Measurements from ENCODE around the gene RGS7. TPM values are rescaled to one million over a fixed set of nuclear protein-coding genes. Genes with fewer than 3 reads are reported as not detected.

RGS7 gene
- total RNA-seq (2012; rRNA removed), result 1.0 and 1.7 TPM in 2 replicates

GRCh38 chr1:241356519-241357365, at the start of gene RGS7:
RGS7 (minus strand) TSS chr1:241357205.
- H3K36me3 ChIP-seq (ENCODE audit: insufficient read depth, low read length), result no peaks in the 10 kb centered on the region
- H3K9ac ChIP-seq (ENCODE audit: low read depth, low read length), result peak within 1 kb of the TSS; percentile 71
- no peaks in the 10 kb centered on the region for H3K27me3 ChIP-seq (ENCODE audit: control insufficient read depth, insufficient read depth, low read length)
- peak within 1 kb of the TSS; percentile 91 for H3K4me3 ChIP-seq (ENCODE audit: low read length)
- H3K4me2 ChIP-seq (ENCODE audit: low read length), result peak within 1 kb of the TSS; percentile 79
- no peaks in the 10 kb centered on the region for H3K4me1 ChIP-seq (ENCODE audit: control insufficient read depth, insufficient read depth, low read length)
- no peaks in the 10 kb centered on the region for H3K9me3 ChIP-seq (replicated peaks; ENCODE audit: low read length)

- Histone ChIP-seq H3K36me3 (ENCODE audit: insufficient read depth, low read length) (no peaks in the 10 kb centered on the region), H3K9me3 (replicated peaks; ENCODE audit: low read length) (no peaks in the 10 kb centered on the region), H3K4me3 (ENCODE audit: low read length) (no peak overlapping the region)
These were observed 49.4 kb upstream of the RGS7 start for GRCh38 chr1:241406421-241406820.

GRCh38 chr1:241401156-241401555, 44.2 kb upstream of the RGS7 start:
- Histone ChIP-seq H3K9ac (ENCODE audit: low read depth, low read length) (no peak overlapping the region), H3K9me3 (replicated peaks; ENCODE audit: low read length) (no peaks in the 10 kb centered on the region)

More at GRCh38 chr1:241406421-241406820, 49.4 kb upstream of the RGS7 start:
- Histone ChIP-seq H3K27me3 (ENCODE audit: control insufficient read depth, insufficient read depth, low read length) (no peaks in the 10 kb centered on the region), H3K4me2 (ENCODE audit: low read length) (no peak overlapping the region), H3K4me1 (ENCODE audit: control insufficient read depth, insufficient read depth, low read length) (peaks cover 7% of the 10 kb centered on the region), H3K9ac (ENCODE audit: low read depth, low read length) (no peak overlapping the region)

DNA sequence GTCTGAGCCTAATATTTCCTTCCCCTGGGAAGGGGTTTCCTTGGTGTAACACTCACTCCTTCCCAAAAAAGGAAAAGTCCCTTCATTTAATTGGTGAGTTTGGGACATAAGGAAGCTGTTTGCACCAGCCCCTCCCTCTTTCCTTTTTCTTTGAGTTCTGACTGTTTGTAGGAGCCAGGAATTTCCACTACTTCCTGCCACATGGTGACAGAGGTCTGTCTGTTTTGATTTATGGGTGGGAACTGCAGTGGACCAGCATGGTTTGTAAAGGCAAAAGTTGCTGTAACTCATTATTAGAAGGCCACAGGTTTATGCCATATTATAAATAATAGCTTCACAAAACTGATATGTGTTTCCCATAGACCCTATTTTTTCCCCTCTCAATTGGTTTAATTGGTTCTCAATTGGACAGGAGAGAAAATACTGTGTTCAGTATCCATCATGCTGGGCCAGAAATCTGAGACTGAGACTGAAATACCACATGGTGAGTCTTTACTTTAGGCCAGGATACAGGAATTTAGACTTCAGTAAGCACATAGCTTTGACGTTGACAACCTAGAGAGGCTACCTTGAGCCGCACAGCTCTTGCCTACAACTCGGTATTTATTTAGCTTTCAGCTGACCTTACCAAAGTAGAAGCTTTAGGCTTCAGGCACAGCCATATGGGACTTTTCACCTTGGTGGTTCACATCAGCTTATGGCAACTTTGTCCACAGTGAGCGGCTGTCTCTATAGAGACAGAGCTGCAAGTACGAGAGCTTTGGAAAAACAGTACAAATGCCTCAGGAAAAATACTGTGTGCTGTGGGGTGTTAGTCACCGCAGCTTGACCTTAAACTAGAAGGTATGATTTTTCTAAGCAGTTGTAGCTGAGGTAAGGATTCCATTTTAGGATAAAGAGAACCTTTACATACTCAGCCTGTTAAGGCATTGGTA, 40.0 kb upstream of the RGS7 start:
- no peak overlapping the region for H3K4me3 ChIP-seq (ENCODE audit: low read length)
- H3K4me2 ChIP-seq (ENCODE audit: low read length), result no peak overlapping the region
- H3K9me3 ChIP-seq (replicated peaks; ENCODE audit: low read length), result no peaks in the 10 kb centered on the region
- H3K9ac ChIP-seq (ENCODE audit: low read depth, low read length), result no peak overlapping the region
- no peaks in the 10 kb centered on the region for H3K27me3 ChIP-seq (ENCODE audit: control insufficient read depth, insufficient read depth, low read length)
- no peaks in the 10 kb centered on the region for H3K36me3 ChIP-seq (ENCODE audit: insufficient read depth, low read length)
- peaks cover under 1% of the 10 kb centered on the region for H3K4me1 ChIP-seq (ENCODE audit: control insufficient read depth, insufficient read depth, low read length)

More at GRCh38 chr1:241401156-241401555, 44.2 kb upstream of the RGS7 start:
- Histone ChIP-seq H3K4me2 (ENCODE audit: low read length) (no peak overlapping the region), H3K36me3 (ENCODE audit: insufficient read depth, low read length) (no peaks in the 10 kb centered on the region), H3K4me3 (ENCODE audit: low read length) (no peak overlapping the region), H3K27me3 (ENCODE audit: control insufficient read depth, insufficient read depth, low read length) (no peaks in the 10 kb centered on the region), H3K4me1 (ENCODE audit: control insufficient read depth, insufficient read depth, low read length) (no peaks in the 10 kb centered on the region)

GRCh38 chr1:241391926-241392710, 35.1 kb upstream of the RGS7 start:
- Histone ChIP-seq H3K9ac (ENCODE audit: low read depth, low read length) (no peak overlapping the region), H3K36me3 (ENCODE audit: insufficient read depth, low read length) (no peaks in the 10 kb centered on the region)

DNA sequence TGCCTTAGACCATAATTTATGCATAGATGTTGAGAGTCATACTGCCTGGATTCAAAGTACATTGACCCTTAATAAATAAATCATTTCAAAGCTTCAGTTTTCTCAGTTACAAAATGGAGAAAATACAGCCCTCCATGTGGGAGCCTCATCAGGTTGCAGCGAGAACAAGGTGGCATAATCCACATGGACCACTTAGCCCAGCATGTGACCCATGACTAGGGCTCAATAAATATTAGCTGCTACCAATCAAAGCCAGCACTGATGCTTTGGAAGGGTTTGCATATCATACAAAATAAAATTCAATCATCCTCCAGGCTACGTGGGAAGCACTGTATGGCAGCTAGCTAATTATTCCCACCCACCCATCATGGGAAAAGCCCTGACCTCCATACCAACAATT, 33.5 kb upstream of the RGS7 start:
- H3K27me3 ChIP-seq (ENCODE audit: control insufficient read depth, insufficient read depth, low read length), result no peaks in the 10 kb centered on the region
- peaks cover 6% of the 10 kb centered on the region for H3K4me1 ChIP-seq (ENCODE audit: control insufficient read depth, insufficient read depth, low read length)
- H3K4me2 ChIP-seq (ENCODE audit: low read length), result no peak overlapping the region
- no peak overlapping the region for H3K4me3 ChIP-seq (ENCODE audit: low read length)
- H3K36me3 ChIP-seq (ENCODE audit: insufficient read depth, low read length), result no peaks in the 10 kb centered on the region
- no peaks in the 10 kb centered on the region for H3K9me3 ChIP-seq (replicated peaks; ENCODE audit: low read length)
- H3K9ac ChIP-seq (ENCODE audit: low read depth, low read length), result no peak overlapping the region

More at GRCh38 chr1:241391926-241392710, 35.1 kb upstream of the RGS7 start:
- Histone ChIP-seq H3K9me3 (replicated peaks; ENCODE audit: low read length) (no peaks in the 10 kb centered on the region), H3K4me3 (ENCODE audit: low read length) (no peak overlapping the region), H3K4me2 (ENCODE audit: low read length) (no peak overlapping the region), H3K27me3 (ENCODE audit: control insufficient read depth, insufficient read depth, low read length) (no peaks in the 10 kb centered on the region), H3K4me1 (ENCODE audit: control insufficient read depth, insufficient read depth, low read length) (peaks cover 6% of the 10 kb centered on the region)

GRCh38 chr1:241389400-241389799, 32.4 kb upstream of the RGS7 start:
- H3K27me3 ChIP-seq (ENCODE audit: control insufficient read depth, insufficient read depth, low read length), result no peaks in the 10 kb centered on the region
- no peak overlapping the region for H3K9ac ChIP-seq (ENCODE audit: low read depth, low read length)
- H3K4me2 ChIP-seq (ENCODE audit: low read length), result no peak overlapping the region
- no peaks in the 10 kb centered on the region for H3K36me3 ChIP-seq (ENCODE audit: insufficient read depth, low read length)
- no peak overlapping the region for H3K4me3 ChIP-seq (ENCODE audit: low read length)
- no peaks in the 10 kb centered on the region for H3K9me3 ChIP-seq (replicated peaks; ENCODE audit: low read length)
- peaks cover 6% of the 10 kb centered on the region for H3K4me1 ChIP-seq (ENCODE audit: control insufficient read depth, insufficient read depth, low read length)

- Histone ChIP-seq H3K36me3 (ENCODE audit: insufficient read depth, low read length) (no peaks in the 10 kb centered on the region), H3K4me1 (ENCODE audit: control insufficient read depth, insufficient read depth, low read length) (peaks cover 6% of the 10 kb centered on the region), H3K9ac (ENCODE audit: low read depth, low read length) (no peak overlapping the region), H3K9me3 (replicated peaks; ENCODE audit: low read length) (no peaks in the 10 kb centered on the region), H3K4me2 (ENCODE audit: low read length) (no peak overlapping the region), H3K4me3 (ENCODE audit: low read length) (no peak overlapping the region), H3K27me3 (ENCODE audit: control insufficient read depth, insufficient read depth, low read length) (no peaks in the 10 kb centered on the region)
These were observed 30.2 kb upstream of the RGS7 start for GRCh38 chr1:241387216-241387615.

DNA sequence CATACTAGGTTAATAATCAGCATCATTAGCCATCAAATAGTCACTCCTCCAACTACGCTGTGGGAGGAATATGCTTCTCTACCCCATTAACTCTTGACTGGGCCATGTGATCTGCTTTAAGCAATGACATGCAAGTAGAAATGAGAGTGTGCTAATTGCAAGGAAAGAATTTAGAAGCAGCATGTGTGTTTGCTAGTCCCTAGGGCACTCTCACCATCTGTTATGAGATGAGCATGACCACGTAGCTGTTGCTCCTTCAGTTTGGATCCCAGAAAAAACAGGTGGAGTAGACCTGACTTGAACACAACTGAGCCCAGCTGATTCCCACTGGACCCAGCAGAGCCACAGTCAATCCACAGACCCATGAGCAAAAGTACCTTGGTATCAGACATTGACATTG, 19.7 kb upstream of the RGS7 start:
- Histone ChIP-seq H3K9me3 (replicated peaks; ENCODE audit: low read length) (no peaks in the 10 kb centered on the region), H3K4me1 (ENCODE audit: control insufficient read depth, insufficient read depth, low read length) (no peaks in the 10 kb centered on the region), H3K36me3 (ENCODE audit: insufficient read depth, low read length) (no peaks in the 10 kb centered on the region)

GRCh38 chr1:241375886-241376285, 18.9 kb upstream of the RGS7 start:
- H3K4me3 ChIP-seq (ENCODE audit: low read length), result no peak overlapping the region
- H3K9me3 ChIP-seq (replicated peaks; ENCODE audit: low read length), result no peaks in the 10 kb centered on the region
- no peaks in the 10 kb centered on the region for H3K27me3 ChIP-seq (ENCODE audit: control insufficient read depth, insufficient read depth, low read length)
- no peak overlapping the region for H3K9ac ChIP-seq (ENCODE audit: low read depth, low read length)
- H3K36me3 ChIP-seq (ENCODE audit: insufficient read depth, low read length), result no peaks in the 10 kb centered on the region
- H3K4me2 ChIP-seq (ENCODE audit: low read length), result no peak overlapping the region
- H3K4me1 ChIP-seq (ENCODE audit: control insufficient read depth, insufficient read depth, low read length), result no peaks in the 10 kb centered on the region

More for the DNA sequence above, 19.7 kb upstream of the RGS7 start:
- Histone ChIP-seq H3K9ac (ENCODE audit: low read depth, low read length) (no peak overlapping the region), H3K27me3 (ENCODE audit: control insufficient read depth, insufficient read depth, low read length) (no peaks in the 10 kb centered on the region), H3K4me2 (ENCODE audit: low read length) (no peak overlapping the region), H3K4me3 (ENCODE audit: low read length) (no peak overlapping the region)

DNA sequence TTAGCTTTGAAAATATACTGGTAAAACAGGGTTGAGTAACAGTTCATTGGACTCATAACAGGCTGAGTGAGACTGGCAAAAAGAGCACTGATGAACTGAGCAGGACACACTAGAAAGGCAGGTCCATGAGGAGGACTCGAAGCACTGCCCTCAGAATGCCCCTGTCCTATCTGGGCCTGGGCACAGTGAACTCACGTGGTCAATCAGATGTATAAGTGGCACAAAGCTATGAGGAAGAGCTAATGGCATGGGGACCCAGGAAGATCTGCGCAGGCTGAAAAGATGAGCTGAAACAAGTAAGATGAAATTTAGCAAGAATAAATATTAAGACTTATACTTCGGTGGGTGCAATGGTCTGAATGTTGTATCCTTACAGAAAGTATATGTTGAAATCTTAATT, 9.2 kb upstream of the RGS7 start:
- Histone ChIP-seq H3K4me3 (ENCODE audit: low read length) (no peak overlapping the region), H3K36me3 (ENCODE audit: insufficient read depth, low read length) (no peaks in the 10 kb centered on the region), H3K27me3 (ENCODE audit: control insufficient read depth, insufficient read depth, low read length) (no peaks in the 10 kb centered on the region), H3K9me3 (replicated peaks; ENCODE audit: low read length) (no peaks in the 10 kb centered on the region), H3K9ac (ENCODE audit: low read depth, low read length) (no peak overlapping the region), H3K4me2 (ENCODE audit: low read length) (no peak overlapping the region), H3K4me1 (ENCODE audit: control insufficient read depth, insufficient read depth, low read length) (no peaks in the 10 kb centered on the region)
